ENCODE measurements around the gene STAMBPL1.

STAMBPL1 gene

GRCh38 chr10:88896372-88896993 lies 16.4 kb downstream of the STAMBPL1 start:
- no peak for DNase-seq

- no peak for DNase-seq
Observed at GRCh38 chr10:88896994-88897853, 17.2 kb downstream of the STAMBPL1 start.

- DNase-seq: no peak
Observed at GRCh38 chr10:88898727-88899126, 18.7 kb downstream of the STAMBPL1 start.

GRCh38 chr10:88899886-88900285 lies 19.8 kb downstream of the STAMBPL1 start:
- no peak for DNase-seq

GRCh38 chr10:88901206-88901983 lies 21.4 kb downstream of the STAMBPL1 start:
- DNase-seq: no peak

- DNase-seq: no peak
Observed at GRCh38 chr10:88901984-88902789, 22.1 kb downstream of the STAMBPL1 start.

- no peak for DNase-seq
Observed at GRCh38 chr10:88903715-88904114, 23.7 kb downstream of the STAMBPL1 start.

GRCh38 chr10:88906921-88907320 lies 26.9 kb downstream of the STAMBPL1 start:
- DNase-seq: no peak

- no peak for DNase-seq
Observed at GRCh38 chr10:88908194-88908593, 28.1 kb downstream of the STAMBPL1 start.

- DNase-seq: no peak
Observed at GRCh38 chr10:88911116-88911515, 31.1 kb downstream of the STAMBPL1 start.

- DNase-seq: no peak
Observed at GRCh38 chr10:88911851-88912250, 31.8 kb downstream of the STAMBPL1 start.

- DNase-seq: no peak
Observed at GRCh38 chr10:88913127-88913526, 33.1 kb downstream of the STAMBPL1 start.

GRCh38 chr10:88913788-88914187 lies 33.7 kb downstream of the STAMBPL1 start:
- DNase-seq: no peak

- no peak for DNase-seq
Observed at GRCh38 chr10:88915781-88916180, 35.7 kb downstream of the STAMBPL1 start.

- DNase-seq: no peak
Observed at GRCh38 chr10:88916231-88916630, 36.2 kb downstream of the STAMBPL1 start.

GRCh38 chr10:88916986-88917385 lies 36.9 kb downstream of the STAMBPL1 start:
- DNase-seq: no peak

GRCh38 chr10:88918191-88918905 lies 38.3 kb downstream of the STAMBPL1 start:
- no peak for DNase-seq

GRCh38 chr10:88919041-88919440 lies 39.0 kb downstream of the STAMBPL1 start:
- DNase-seq: no peak

- DNase-seq: no peak
Observed at GRCh38 chr10:88920198-88920597, 40.2 kb downstream of the STAMBPL1 start.

- DNase-seq: no peak
Observed at GRCh38 chr10:88920986-88921593, 41.0 kb downstream of the STAMBPL1 start.

GRCh38 chr10:88922041-88922440 lies 42.0 kb downstream of the STAMBPL1 start:
- DNase-seq: no peak

GRCh38 chr10:88923520-88923919 lies 43.5 kb downstream of the STAMBPL1 start:
- no peak for DNase-seq
